GM23248 (cell line): Measurements from ENCODE around the gene IGF1R. TPM values are rescaled to one million over a fixed set of nuclear protein-coding genes. Genes with fewer than 3 reads are reported as not detected.

ENCODE experiments used
- DNase-seq: peaks from one replicate; pipeline ENCODE4 v3.0.0-alpha.2; 2015
- H2AFZ ChIP-seq: fragments of 200-600 bp; sonication (generic); 2 replicates; pipeline ENCODE4 v1.6.1; 2016; ENCODE audit warnings: antibody characterized with exemption
- H3F3A ChIP-seq: fragments of 200-600 bp; sonication (generic); 2 replicates; pipeline ENCODE4 v1.6.1; 2016; ENCODE audit warnings: mild to moderate bottlenecking, antibody characterized with exemption, mixed run types; ENCODE audit not compliant: insufficient read depth
- H3K27ac ChIP-seq: fragments of 200-600 bp; sonication (generic); 2 replicates; pipeline ENCODE4 v1.5.1; 2016; ENCODE audit warnings: mild to moderate bottlenecking
- H3K27me3 ChIP-seq: fragments of 200-600 bp; sonication (generic); replicated peaks from 2 replicates; pipeline ENCODE4 v1.6.1; 2016; ENCODE audit warnings: mild to moderate bottlenecking; ENCODE audit not compliant: insufficient read depth
- H3K36me3 ChIP-seq: fragments of 200-600 bp; sonication (generic); 2 replicates; pipeline ENCODE4 v1.6.1; 2016; ENCODE audit warnings: low read depth, mild to moderate bottlenecking
- H3K4me1 ChIP-seq: fragments of 200-600 bp; sonication (generic); 2 replicates; pipeline ENCODE4 v1.6.1; 2016; ENCODE audit warnings: mild to moderate bottlenecking; ENCODE audit not compliant: insufficient read depth
- H3K4me2 ChIP-seq: fragments of 200-600 bp; sonication (generic); one replicate; pipeline ENCODE4 v1.6.1; 2016; ENCODE audit warnings: mild to moderate bottlenecking; ENCODE audit not compliant: unreplicated experiment
- H3K4me3 ChIP-seq: fragments of 200-600 bp; sonication (generic); 2 replicates; pipeline ENCODE4 v1.5.1; 2016; ENCODE audit warnings: mild to moderate bottlenecking
- H3K79me2 ChIP-seq: fragments of 200-600 bp; sonication (generic); 2 replicates; pipeline ENCODE4 v1.6.1; 2016; ENCODE audit warnings: mild to moderate bottlenecking; ENCODE audit not compliant: insufficient read depth
- H3K9ac ChIP-seq: fragments of 200-600 bp; sonication (generic); 2 replicates; pipeline ENCODE4 v1.6.1; 2016; ENCODE audit warnings: mild to moderate bottlenecking
- H3K9me2 ChIP-seq: fragments of 200-600 bp; sonication (generic); 2 replicates; pipeline ENCODE4 v1.6.1; 2016; ENCODE audit warnings: mixed run types, mild to moderate bottlenecking, moderate library complexity; ENCODE audit not compliant: insufficient read depth
- H3K9me3 ChIP-seq: fragments of 200-600 bp; sonication (generic); one replicate; pipeline ENCODE4 v1.6.1; 2017; ENCODE audit warnings: low read depth
- H4K20me1 ChIP-seq: fragments of 200-600 bp; sonication (generic); 2 replicates; pipeline ENCODE4 v1.6.0; 2016; ENCODE audit not compliant: insufficient read depth
- EZH2 ChIP-seq: fragments of 200-600 bp; sonication (generic); IDR thresholded peaks from 2 replicates; pipeline ENCODE4 v1.6.1; 2018; ENCODE audit warnings: antibody characterized with exemption, mild to moderate bottlenecking; ENCODE audit not compliant: insufficient read depth, poor library complexity, severe bottlenecking
- EZH2phosphoT487 ChIP-seq: fragments of 200-600 bp; sonication (generic); IDR thresholded peaks from 2 replicates; pipeline ENCODE4 v1.6.1; 2018; ENCODE audit warnings: antibody characterized with exemption, moderate library complexity, mild to moderate bottlenecking, low read depth; ENCODE audit not compliant: insufficient read depth
- WGBS, 2 experiments: methylation state at CpG; one replicate each; pipeline ENCODE4 v1.1.6; 2015 to 2017; ENCODE audit warnings: low lambda C conversion rate in 2 of 2, low coverage in 1 of 2; ENCODE audit errors: missing lambda C conversion rate in 2 of 2; 5-methylcytosine and 5-hydroxymethylcytosine counted together
- in situ Hi-C: fragments of 300-500 bp; cut with MboI; formaldehyde crosslinking; loops from 2 replicates; pipeline ENCODE4 v1.15.0; 2020
- polyA plus RNA-seq: library from polyadenylated mRNA; unstranded; fragments of >200 nt; fragmentation: Nextera tagmentation; extraction: Ambion mirVana; gene quantifications from 2 replicates; pipeline ENCODE4 v1.2.1, GENCODE V29; 2016
- total RNA-seq: library from RNA; depleted of rRNA; stranded (reverse); fragments of >200 nt; shearing (Covaris generic); gene quantifications from 2 replicates; pipeline ENCODE4 v1.2.3, GENCODE V29; 2014

The IGF1R gene
- total and polyA plus RNA-seq, 2 experiments from 2014 or later = 22.0 to 48.6 TPM

- no peak overlapping the region for H3K4me3 ChIP-seq
- 65 to 70% methylated on average over 14 of the region's 14 CpGs for WGBS, 2 experiments
- H3K36me3 ChIP-seq = no peaks in the 10 kb centered on the region
- no peak overlapping the region for H3K9ac ChIP-seq
- no peak overlapping the region for H2AFZ ChIP-seq
- H3K9me3 ChIP-seq = no peaks in the 10 kb centered on the region
- H3K27ac ChIP-seq = no peak overlapping the region
- peak; percentile 48 for DNase-seq
- H3K79me2 ChIP-seq = no peaks in the 10 kb centered on the region
- H3K9me2 ChIP-seq = no peaks in the 10 kb centered on the region
- H4K20me1 ChIP-seq = no peaks in the 10 kb centered on the region
- H3K4me1 ChIP-seq = peaks cover 22% of the 10 kb centered on the region
- in situ Hi-C loops = no loop called here
- H3K4me2 ChIP-seq = no peak overlapping the region
- H3F3A ChIP-seq = peaks cover 12% of the 10 kb centered on the region
- TF ChIP-seq EZH2phosphoT487 = no peak
- TF ChIP-seq EZH2 = no peak
- H3K27me3 ChIP-seq = no peaks in the 10 kb centered on the region
These were observed 333.7 kb downstream of the IGF1R start for GRCh38 chr15:98981851-98982722.

- peak; percentile 90 for DNase-seq
- H3K27ac ChIP-seq = peak overlapping the region; percentile 37
- H3K9me2 ChIP-seq = no peaks in the 10 kb centered on the region
- no peaks in the 10 kb centered on the region for H4K20me1 ChIP-seq
- H3K9ac ChIP-seq = no peak overlapping the region
- peaks cover 12% of the 10 kb centered on the region for H3F3A ChIP-seq
- no peaks in the 10 kb centered on the region for H3K36me3 ChIP-seq
- TF ChIP-seq EZH2phosphoT487 (no peak), EZH2 (no peak)
- H2AFZ ChIP-seq = no peak overlapping the region
- WGBS, 2 experiments = 2 to 8% methylated on average over 2 of the region's 2 CpGs
- no peak overlapping the region for H3K4me3 ChIP-seq
- H3K27me3 ChIP-seq = no peaks in the 10 kb centered on the region
- in situ Hi-C loops = no loop called here
- peaks cover 22% of the 10 kb centered on the region for H3K4me1 ChIP-seq
- no peaks in the 10 kb centered on the region for H3K79me2 ChIP-seq
- no peaks in the 10 kb centered on the region for H3K9me3 ChIP-seq
- H3K4me2 ChIP-seq = no peak overlapping the region
These were observed 335.0 kb downstream of the IGF1R start for GRCh38 chr15:98983334-98983733.

- TF ChIP-seq EZH2phosphoT487 = no peak
- TF ChIP-seq EZH2 = no peak
- H3K27ac ChIP-seq = no peak overlapping the region
- DNase-seq = no peak
- H3K4me2 ChIP-seq = no peak overlapping the region
- 69 to 73% methylated on average over 1 of the region's 1 CpG for WGBS, 2 experiments
- H2AFZ ChIP-seq = no peak overlapping the region
- no peak overlapping the region for H3K4me3 ChIP-seq
- H3K36me3 ChIP-seq = no peaks in the 10 kb centered on the region
- no peaks in the 10 kb centered on the region for H3K79me2 ChIP-seq
- H3K9me2 ChIP-seq = no peaks in the 10 kb centered on the region
- in situ Hi-C loops = no loop called here
- H3K27me3 ChIP-seq = peaks cover 7% of the 10 kb centered on the region
- H4K20me1 ChIP-seq = no peaks in the 10 kb centered on the region
- peaks cover 22% of the 10 kb centered on the region for H3K4me1 ChIP-seq
- H3F3A ChIP-seq = peaks cover 12% of the 10 kb centered on the region
- no peaks in the 10 kb centered on the region for H3K9me3 ChIP-seq
- no peak overlapping the region for H3K9ac ChIP-seq
These were observed 337.9 kb downstream of the IGF1R start for GRCh38 chr15:98986281-98986680.

- no peak overlapping the region for H3K4me3 ChIP-seq
- no peaks in the 10 kb centered on the region for H3K79me2 ChIP-seq
- no peak overlapping the region for H2AFZ ChIP-seq
- no peaks in the 10 kb centered on the region for H4K20me1 ChIP-seq
- H3K4me1 ChIP-seq = no peaks in the 10 kb centered on the region
- TF ChIP-seq EZH2phosphoT487 = no peak
- no peak for TF ChIP-seq EZH2
- H3K4me2 ChIP-seq = no peak overlapping the region
- 0 out of 2 replicates have a peak, but pooled peaks cover 3% of the 10 kb centered on the region for H3K36me3 ChIP-seq
- H3K9ac ChIP-seq = no peak overlapping the region
- peaks cover 16% of the 10 kb centered on the region for H3K27me3 ChIP-seq
- H3F3A ChIP-seq = no peaks in the 10 kb centered on the region
- H3K27ac ChIP-seq = no peak overlapping the region
- in situ Hi-C loops = no loop called here
- 67 to 74% methylated on average over 2 of the region's 2 CpGs for whole genome bisulfite sequencing, 2 experiments
- no peak for DNase-seq
- H3K9me2 ChIP-seq = no peaks in the 10 kb centered on the region
- H3K9me3 ChIP-seq = no peaks in the 10 kb centered on the region
These were observed 346.6 kb downstream of the IGF1R start for GRCh38 chr15:98994892-98995291.
